ENCODE measurements around the gene PRPF31. TPM values are rescaled to one million over a fixed set of nuclear protein-coding genes. Genes with fewer than 3 reads are reported as not detected.

PRPF31 gene
- total RNA-seq, 8 experiments from 2014 or later, result 29.5 to 78.7 (median 59.3) TPM

- in situ Hi-C loops (cut with MboI; ENCODE audit: low pct_unique_long_range_greater_than_20kb in 2 of 9, low sequenced_read_pairs in 9 of 9, unreplicated experiment in 9 of 9), result no loop called here
- Histone ChIP-seq H3K4me1 (replicated peaks in 1 of 2) (peaks cover 25% of the 10 kb centered on the region in 2 donors), H3K4me3 (no peak overlapping the region), H3K27ac (peak overlapping the region in 1 of 2 donors; percentile 57)
- WGBS, 10 experiments, result 0 to 67% (median 2%) methylated on average over 1 to 5 of the region's 10 CpGs; no CpG with 5 or more reads in 3 of the 10 experiments
- peak; percentile 89 to 99 (median 91) for ATAC-seq (replicated peaks in 6 of 8)
Measured at GRCh38 chr19:54179921-54180461, 64.4 kb downstream of the PRPF31 start.

GRCh38 chr19:54180691-54181091, 65.1 kb downstream of the PRPF31 start:
- 40 to 98% (median 96%) methylated on average over 1 to 17 of the region's 37 CpGs; no CpG with 5 or more reads in 7 of the 10 experiments for WGBS, 10 experiments
- Histone ChIP-seq H3K27ac (peak overlapping the region; percentile 57 to 70), H3K4me3 (no peak overlapping the region), H3K4me1 (replicated peaks in 1 of 2) (peaks cover 25% of the 10 kb centered on the region in 2 donors)
- ATAC-seq (replicated peaks in 6 of 8), result no peak
- in situ Hi-C loops (cut with MboI; ENCODE audit: low pct_unique_long_range_greater_than_20kb in 2 of 9, low sequenced_read_pairs in 9 of 9, unreplicated experiment in 9 of 9), result no loop called here

Other genes starting within 250 kb of the PRPF31 start
- 10 to 100 TPM in 5 of 8 experiments, 1 to 10 TPM in 3; 2.1 to 26.7 (median 11.6) TPM for gene MYADM, start 247.9 kb upstream of the PRPF31 start, total RNA-seq
- 1 to 10 TPM in 4 of 8 experiments, under 1 TPM in 4; 0.10 to 2.4 (median 0.91) TPM for gene PRKCG, start 233.6 kb upstream of the PRPF31 start, total RNA-seq
- 10 to 100 TPM in 4 of 8 experiments, 1 to 10 TPM in 1, under 1 TPM in 3; 0.27 to 26.3 (median 12.1) TPM for gene CACNG7, start 206.5 kb upstream of the PRPF31 start, total RNA-seq
- gene CACNG8, start 152.8 kb upstream of the PRPF31 start, total RNA-seq, result 1 to 10 TPM in 7 of 8 experiments, under 1 TPM in 1; 0.15 to 6.1 (median 1.6) TPM
- gene CACNG6, start 124.1 kb upstream of the PRPF31 start, total RNA-seq, result 1 to 10 TPM in 4 of 8 experiments, under 1 TPM in 3, not detected in 1; 0.15 to 2.2 (median 1.0) TPM
- 1 to 10 TPM in 1 of 8 experiments, not detected in 7; 1.7 TPM for gene VSTM1, start 51.9 kb upstream of the PRPF31 start, total RNA-seq
- gene TARM1, start 34.4 kb upstream of the PRPF31 start, total RNA-seq, result not detected
- under 1 TPM; 0.11 to 0.95 (median 0.22) TPM for gene OSCAR, start 15.0 kb upstream of the PRPF31 start, total RNA-seq
- gene NDUFA3, start 12.9 kb upstream of the PRPF31 start, total RNA-seq, result 100 to 1,000 TPM; 188 to 271 (median 210) TPM
- gene TFPT, start 97 bp upstream of the PRPF31 start, total RNA-seq, result 10 to 100 TPM; 14.9 to 34.7 (median 20.8) TPM
- gene CNOT3, start 22.0 kb downstream of the PRPF31 start, total RNA-seq, result 10 to 100 TPM in 4 of 8 experiments, 1 to 10 TPM in 4; 8.4 to 47.1 (median 13.0) TPM
- 10 to 100 TPM in 6 of 8 experiments, 1 to 10 TPM in 2; 8.2 to 12.5 (median 10.9) TPM for gene LENG1, start 44.0 kb downstream of the PRPF31 start, total RNA-seq
- gene TMC4, start 57.4 kb downstream of the PRPF31 start, total RNA-seq, result 1 to 10 TPM in 6 of 8 experiments, under 1 TPM in 2; 0.76 to 2.8 (median 1.5) TPM
- gene MBOAT7, start 73.8 kb downstream of the PRPF31 start, total RNA-seq, result 10 to 100 TPM; 20.5 to 59.8 (median 30.3) TPM
- 10 to 100 TPM; 29.7 to 69.7 (median 43.1) TPM for gene TSEN34, start 75.6 kb downstream of the PRPF31 start, total RNA-seq
- 1,000 to 10,000 TPM; 1,240 to 1,920 (median 1,801) TPM for gene RPS9, start 85.1 kb downstream of the PRPF31 start, total RNA-seq
- gene LILRB3, start 107.3 kb downstream of the PRPF31 start, total RNA-seq, result 1 to 10 TPM in 2 of 8 experiments, under 1 TPM in 6; 0.13 to 1.7 (median 0.43) TPM
- under 1 TPM in 7 of 8 experiments, not detected in 1; 0.05 to 0.56 (median 0.27) TPM for gene LILRA6, start 127.0 kb downstream of the PRPF31 start, total RNA-seq
- gene LILRB5, start 141.5 kb downstream of the PRPF31 start, total RNA-seq, result under 1 TPM in 6 of 8 experiments, not detected in 2; under 0.01 to 0.81 (median 0.17) TPM
- gene LILRB2, start 165.4 kb downstream of the PRPF31 start, total RNA-seq, result under 1 TPM in 5 of 8 experiments, not detected in 3; 0.04 to 0.57 (median 0.18) TPM
- under 1 TPM in 1 of 8 experiments, not detected in 7; 0.28 TPM for gene LILRA5, start 197.4 kb downstream of the PRPF31 start, total RNA-seq
- under 1 TPM in 2 of 8 experiments, not detected in 6; 0.08 to 0.85 TPM for gene LILRA4, start 223.4 kb downstream of the PRPF31 start, total RNA-seq
- gene LAIR1, start 249.2 kb downstream of the PRPF31 start, total RNA-seq, result 1 to 10 TPM in 1 of 8 experiments, under 1 TPM in 5, not detected in 2; 0.11 to 2.5 (median 0.68) TPM